Islet precursor cell (in vitro differentiated cells): ENCODE measurements around the gene NIN.
A peak's percentile ranks its signal among the peaks of the same experiment; 100 is the strongest.

Experiments
- DNase-seq: peaks from one replicate; pipeline ENCODE4 v3.0.0-alpha.2; 2018

Gene NIN

GRCh38 chr14:50784683-50785456 lies 46.1 kb downstream of the NIN start:
- no peak for DNase-seq

- DNase-seq: no peak
These were observed 47.4 kb downstream of the NIN start for GRCh38 chr14:50783563-50783962.

DNA sequence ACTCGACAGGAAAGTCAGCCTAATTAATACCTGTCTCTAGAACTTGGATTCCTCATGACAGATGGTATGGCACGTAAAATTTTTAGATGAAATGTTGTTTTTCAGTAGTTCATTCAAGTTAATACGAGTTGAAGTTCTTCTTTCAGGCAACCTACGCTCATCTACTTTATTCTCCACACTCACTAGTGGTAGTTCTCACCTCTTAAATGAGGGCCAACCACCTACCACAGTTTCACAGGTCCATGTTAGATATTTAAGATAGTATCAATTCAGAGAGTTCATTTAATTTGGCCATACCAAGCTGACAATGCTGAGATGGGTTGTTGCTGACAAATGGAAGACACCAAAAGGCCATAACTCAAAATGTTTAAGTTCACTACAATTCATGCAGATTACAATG lies 50.6 kb downstream of the NIN start:
- DNase-seq: no peak

DNA sequence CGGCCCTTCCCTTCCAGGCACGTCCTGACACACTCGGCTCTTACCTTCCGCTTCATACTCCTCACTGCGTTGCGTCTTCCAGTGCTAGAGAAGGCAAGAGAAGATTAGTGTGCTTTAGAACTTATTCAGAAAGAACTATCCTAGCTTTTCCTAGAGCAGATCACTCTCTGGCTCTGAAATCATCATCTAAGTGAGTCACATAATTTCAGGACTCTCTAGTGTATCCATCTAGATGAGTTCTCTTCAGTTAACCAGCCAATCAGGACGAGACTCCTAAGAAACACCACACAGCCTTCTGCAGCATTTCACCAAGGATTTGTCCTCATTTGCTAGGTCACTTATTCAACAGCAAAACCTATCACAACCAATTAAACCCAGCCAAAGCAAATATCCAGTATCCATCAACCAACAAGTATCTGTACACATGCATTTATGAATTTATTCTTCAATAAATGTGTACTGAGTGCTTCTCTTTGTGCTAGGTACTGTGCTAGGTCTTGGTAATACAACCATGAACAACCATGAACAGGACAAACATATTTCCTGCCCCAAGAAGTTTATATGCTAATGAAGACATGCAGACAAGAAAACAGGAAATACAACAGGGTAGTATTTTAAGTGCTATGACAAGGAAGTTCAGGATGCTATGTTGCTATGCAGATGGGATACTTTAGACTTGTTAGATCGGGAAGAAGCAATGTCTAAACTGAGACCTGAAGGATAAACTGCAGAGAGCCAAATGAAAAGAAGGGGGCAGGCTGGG lies 52.1 kb downstream of the NIN start:
- no peak for DNase-seq

GRCh38 chr14:50776522-50776921 lies 54.4 kb downstream of the NIN start:
- no peak for DNase-seq

DNA sequence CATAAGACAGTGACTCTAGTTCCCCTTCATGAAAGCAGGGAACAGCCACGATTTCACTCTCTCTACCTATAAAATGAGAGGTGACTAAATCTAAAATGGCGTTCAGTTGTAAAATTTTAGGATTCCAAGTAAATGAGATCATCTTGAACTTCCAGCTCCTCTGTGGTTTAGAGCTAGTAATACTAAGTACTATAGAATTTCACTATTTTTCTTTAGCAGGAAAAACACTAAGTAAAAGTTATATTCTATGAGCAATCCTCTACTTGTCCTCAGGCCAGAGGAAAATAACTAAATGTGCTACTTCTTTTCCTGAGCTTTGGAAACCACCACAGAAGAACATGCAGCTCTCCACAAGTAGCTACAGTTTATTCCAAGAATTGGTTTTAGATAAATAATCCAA lies 55.6 kb downstream of the NIN start:
- no peak for DNase-seq

GRCh38 chr14:50774542-50775267 lies 56.3 kb downstream of the NIN start:
- no peak for DNase-seq

DNA sequence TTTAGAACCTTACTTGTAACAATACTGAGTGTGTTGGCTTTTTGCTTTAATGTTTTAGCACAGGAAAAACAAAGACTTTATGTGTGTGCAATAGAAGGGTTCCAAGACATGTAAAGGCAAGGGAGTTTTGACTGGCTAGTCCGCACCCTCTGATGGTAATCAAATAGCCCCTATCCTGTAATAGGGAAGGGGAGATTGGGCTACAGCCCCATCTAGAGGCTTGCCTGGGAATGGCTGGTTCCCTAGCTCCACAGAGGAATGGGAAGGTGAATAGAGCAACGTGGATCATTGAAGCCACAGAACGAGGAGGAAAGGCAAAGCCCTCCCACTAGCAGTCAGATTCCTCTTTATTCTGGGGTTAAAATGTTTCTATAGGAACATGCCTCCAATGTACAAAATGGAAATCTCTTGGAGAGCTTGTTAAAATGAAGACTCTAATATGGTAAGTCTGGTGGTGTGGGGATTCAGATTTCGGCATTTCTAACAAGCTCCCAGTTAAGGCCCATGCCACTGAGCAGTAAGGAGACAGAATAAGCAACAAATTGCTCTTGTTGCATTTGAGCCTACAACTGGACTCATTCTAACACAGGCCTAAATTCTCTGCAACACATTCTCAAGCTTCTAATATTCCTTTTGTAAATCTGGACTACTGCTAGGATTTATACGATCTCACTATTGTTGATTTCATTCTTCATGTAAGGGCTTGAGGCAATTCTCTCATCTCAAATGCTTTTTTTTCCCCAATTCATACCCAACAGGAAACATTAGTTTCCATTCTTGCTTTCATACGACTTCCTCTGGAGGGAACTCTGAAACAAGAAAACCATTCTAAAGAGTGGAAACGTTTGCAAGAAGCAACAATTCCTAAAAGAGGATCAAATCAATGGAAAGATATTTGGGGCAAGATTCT lies 57.1 kb downstream of the NIN start:
- DNase-seq: peak; percentile 77

DNA sequence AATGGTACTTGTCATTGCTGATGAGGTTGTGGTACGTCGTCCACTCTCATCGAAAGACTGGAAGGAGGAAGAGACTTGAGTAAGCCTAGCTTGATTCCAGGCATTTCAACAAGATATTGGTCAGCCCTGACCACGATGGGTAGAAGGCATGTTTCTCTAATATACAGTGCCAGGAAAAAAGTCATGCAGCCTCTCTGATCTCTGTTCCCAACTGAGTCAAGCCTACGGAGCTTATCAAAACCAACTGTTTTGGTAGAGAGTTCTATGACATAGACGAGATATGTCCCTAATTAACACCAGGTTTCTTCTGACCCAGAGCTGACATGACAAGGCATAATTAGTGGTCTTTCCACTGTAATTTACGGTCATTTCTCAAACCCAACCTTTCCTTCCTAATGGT lies 58.5 kb downstream of the NIN start:
- no peak for DNase-seq

DNA sequence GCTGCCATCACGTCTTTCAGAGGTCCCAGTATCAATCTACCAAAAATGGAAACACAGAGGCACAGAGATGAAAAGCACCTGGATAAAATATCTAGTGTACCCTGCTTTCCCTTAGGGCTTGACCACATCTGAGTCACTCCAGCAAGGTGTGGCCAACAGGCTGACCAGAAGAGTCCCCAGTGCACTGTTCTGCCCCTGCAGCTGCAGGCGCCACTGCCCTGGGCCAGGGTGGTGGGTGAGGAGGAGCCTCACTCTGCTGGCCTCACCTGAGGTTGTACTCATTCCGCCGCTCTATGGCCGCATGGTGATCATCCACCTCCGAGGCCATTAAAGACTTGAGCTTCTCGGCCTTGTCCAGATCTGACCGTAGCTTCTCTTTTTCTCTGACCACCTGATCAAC lies 60.4 kb downstream of the NIN start:
- DNase-seq: no peak

- DNase-seq: no peak
These were observed 61.0 kb downstream of the NIN start for GRCh38 chr14:50769863-50770500.

DNA sequence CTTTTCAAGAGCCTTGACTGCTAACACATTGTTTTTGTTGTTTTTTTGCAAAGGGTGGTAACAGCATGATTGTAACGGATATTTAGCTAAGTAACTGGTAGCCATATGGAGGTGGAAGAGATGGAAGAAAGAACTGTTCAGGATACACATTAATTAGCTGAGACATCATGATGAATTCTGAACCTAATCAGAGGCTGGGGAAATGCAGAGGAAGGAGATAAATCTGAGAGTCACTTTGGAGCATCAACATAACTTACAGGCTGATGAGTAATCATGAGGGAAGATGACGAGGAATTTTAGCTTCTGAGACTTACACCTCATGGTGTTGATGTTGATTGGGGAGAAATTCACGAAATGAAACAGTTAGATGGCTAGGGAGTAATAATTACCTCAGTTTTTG lies 62.3 kb downstream of the NIN start:
- no peak for DNase-seq

DNA sequence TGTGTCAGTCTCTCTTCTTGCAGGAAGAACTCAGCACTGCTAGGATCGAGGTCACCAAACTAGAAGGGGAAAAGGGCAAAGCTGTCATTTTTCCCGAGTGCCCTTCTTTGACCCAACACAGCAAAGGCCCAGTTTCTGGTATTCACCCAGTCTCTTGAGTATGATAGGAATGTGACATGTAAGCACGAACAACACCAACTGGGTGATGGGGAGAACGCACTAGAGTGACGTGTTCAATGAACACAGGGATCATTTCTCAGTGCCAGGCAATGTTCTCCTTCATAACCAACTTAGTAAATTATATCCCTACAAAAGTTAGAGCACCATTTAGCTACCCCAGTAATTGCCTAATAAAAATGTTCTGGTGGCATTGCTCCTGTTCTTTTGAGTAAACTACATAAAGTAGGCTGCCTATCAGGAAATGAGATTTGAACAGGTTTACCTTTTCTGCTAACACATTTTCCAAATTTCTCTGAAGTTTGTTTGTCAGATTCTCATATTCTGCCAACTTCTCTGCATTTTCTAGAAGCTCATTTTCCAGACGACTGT lies 64.5 kb downstream of the NIN start:
- no peak for DNase-seq

- no peak for DNase-seq
These were observed 67.5 kb downstream of the NIN start for GRCh38 chr14:50763382-50764007.

- no peak for DNase-seq
These were observed 68.0 kb downstream of the NIN start for GRCh38 chr14:50762931-50763300.

DNA sequence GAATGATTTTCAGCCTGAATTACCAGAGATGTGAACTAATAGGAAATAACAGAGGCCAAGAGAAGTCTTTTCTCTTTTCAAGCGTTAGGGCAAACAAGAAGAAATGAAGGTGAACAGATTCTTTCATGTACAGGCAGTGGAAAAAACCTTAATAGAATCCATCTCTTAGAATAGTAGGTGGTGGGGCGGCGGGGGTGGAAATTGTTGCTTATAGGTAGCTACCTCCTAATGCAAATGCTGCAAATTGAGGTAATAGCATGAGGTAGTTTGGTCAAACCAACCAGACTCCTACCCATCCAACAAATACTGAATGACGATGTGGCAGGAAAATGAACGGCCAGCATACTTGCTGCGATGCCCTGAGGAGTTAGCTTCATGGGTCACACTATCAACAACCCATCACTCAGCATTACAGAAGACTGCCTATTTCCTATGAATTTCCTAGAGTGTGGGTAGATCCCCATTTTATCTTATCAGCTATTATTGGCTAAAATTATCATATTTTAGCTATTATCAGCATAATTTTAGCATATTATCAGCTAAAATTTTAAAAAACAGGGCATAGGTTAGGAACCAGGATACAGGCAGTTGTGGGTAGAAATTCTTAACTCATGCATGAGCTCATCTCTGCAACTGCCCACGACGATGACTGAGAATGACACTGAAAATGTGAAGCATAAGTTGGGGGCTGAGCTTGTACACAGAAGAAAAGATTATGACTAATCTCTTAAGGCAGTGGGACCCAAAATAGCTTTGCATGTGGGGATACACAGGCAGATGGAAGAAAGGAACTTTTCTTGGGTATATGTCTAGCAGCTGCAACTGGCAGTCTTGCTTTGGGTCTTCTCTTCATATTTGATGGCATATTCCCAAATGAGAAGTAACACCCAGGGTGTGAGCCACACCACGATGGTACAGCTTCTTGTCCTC lies 68.7 kb downstream of the NIN start:
- DNase-seq: no peak

DNA sequence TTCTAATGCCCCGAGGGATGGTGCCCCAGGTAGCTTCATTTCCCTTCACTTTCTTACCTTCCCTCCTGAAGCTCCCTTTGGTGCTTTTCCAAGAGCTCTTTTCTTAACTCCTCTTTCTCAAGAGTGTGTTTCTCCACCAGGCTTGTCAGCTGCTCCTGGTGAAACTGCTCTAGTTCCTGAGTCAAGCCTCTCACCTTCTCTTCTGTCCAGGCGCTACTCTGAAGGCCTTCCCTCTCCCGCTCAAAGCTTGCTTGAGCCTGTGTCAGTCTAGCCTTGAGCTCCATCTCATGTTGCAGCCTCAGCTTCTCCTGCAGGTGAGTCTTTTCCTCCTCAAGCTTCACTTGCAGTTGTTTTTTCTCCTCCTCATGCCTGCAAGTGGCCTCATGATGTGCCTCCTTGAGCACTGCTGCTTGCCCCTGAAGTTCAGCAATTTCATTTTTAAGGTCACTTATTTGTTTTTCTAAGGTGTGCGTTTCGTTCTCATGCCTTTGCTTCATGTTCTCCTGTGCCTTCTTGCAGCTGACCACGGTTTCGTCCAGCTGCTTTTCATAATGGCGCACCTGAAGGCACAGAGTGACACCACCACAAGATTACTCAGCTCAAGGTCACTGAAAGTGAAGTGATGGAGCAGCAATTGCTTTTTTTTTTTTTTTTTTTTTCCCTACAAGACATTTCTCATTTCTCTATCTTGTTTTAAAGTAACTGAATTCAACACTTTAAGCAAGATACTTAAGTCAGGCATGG lies 71.0 kb downstream of the NIN start:
- DNase-seq: no peak

- DNase-seq: no peak
These were observed 72.0 kb downstream of the NIN start for GRCh38 chr14:50758945-50759344.

- no peak for DNase-seq
These were observed 72.7 kb downstream of the NIN start for GRCh38 chr14:50758305-50758704.

- DNase-seq: no peak
These were observed 73.3 kb downstream of the NIN start for GRCh38 chr14:50757702-50758101.
